Stomach (tissue), 9 donors: ENCODE data around the gene FSIP1. TPM values are rescaled to one million over a fixed set of nuclear protein-coding genes. Genes with fewer than 3 reads are reported as not detected.

Source experiments
- DNase-seq, 2 donors: peaks; one replicate each; pipeline versions ENCODE4 v3.0.0 to v3.0.0-alpha.2; 2013 to 2019
- H3K27ac ChIP-seq, 5 donors: fragments of 200-600 bp in 4 of 5; sonication (generic) in 4 of 5; one replicate each; pipeline ENCODE4 v1.5.1; 2013 to 2019; ENCODE audit warnings: mild to moderate bottlenecking in 1 of 5, moderate library complexity in 1 of 5
- H3K27me3 ChIP-seq, 3 donors: fragments of 200-600 bp; sonication (generic); one replicate each; pipeline ENCODE4 v1.5.1; 2017 to 2019; ENCODE audit warnings: mixed run types in 1 of 3
- H3K36me3 ChIP-seq, 4 donors: fragments of 200-600 bp; sonication (generic); 1 replicate in 3 of 4; 2 replicates in 1 of 4; pipeline ENCODE4 v1.5.1; 2016 to 2019
- H3K4me1 ChIP-seq, 4 donors: fragments of 200-600 bp; sonication (generic); one replicate each; pipeline ENCODE4 v1.5.1; 2016 to 2019
- H3K4me3 ChIP-seq, 4 donors: fragments of 200-600 bp; sonication (generic) in 3 of 4; one replicate each; pipeline ENCODE4 v1.5.1; 2016 to 2019; ENCODE audit warnings: mild to moderate bottlenecking in 1 of 4
- H3K9me3 ChIP-seq, 4 donors: fragments of 200-600 bp; sonication (generic); one replicate each; pipeline ENCODE4 v1.5.1; 2016 to 2019
- CTCF ChIP-seq, 7 experiments: fragments of 450-650 bp in 4 of 7; fragments of 200-600 bp in 3 of 7; sonication (generic) in 3 of 7; IDR thresholded peaks; one replicate each; pipeline ENCODE4 v1.5.1; 2016 to 2019; ENCODE audit warnings: antibody characterized with exemption in 7 of 7, control low read depth in 2 of 7, mild to moderate bottlenecking in 1 of 7
- EP300 ChIP-seq: sonication (generic); formaldehyde crosslinking; IDR thresholded peaks from one replicate; pipeline ENCODE4 v1.6.1; 2017; ENCODE audit warnings: antibody characterized with exemption
- POLR2A ChIP-seq, 4 donors: fragments of 450-650 bp; IDR thresholded peaks; one replicate each; pipeline ENCODE4 v1.6.1; 2016; ENCODE audit warnings: antibody characterized with exemption in 4 of 4, control low read depth in 2 of 4, mild to moderate bottlenecking in 1 of 4, moderate library complexity in 1 of 4
- POLR2AphosphoS5 ChIP-seq, 3 donors: sonication (generic); formaldehyde crosslinking; IDR thresholded peaks; one replicate each; pipeline ENCODE4 v1.6.1; 2016; ENCODE audit warnings: antibody characterized with exemption in 3 of 3
- WGBS, 5 donors: extraction: QIAGEN DNeasy Blood & Tissue Kit in 3 of 5; methylation state at CpG; one replicate each; pipeline versions ENCODE4 v1.1.5 to v1.1.7; 2013 to 2018; 5-methylcytosine and 5-hydroxymethylcytosine counted together
- intact Hi-C: fragments of 100-400 bp; cut with DNase I; formaldehyde crosslinking; loops from one replicate; pipeline ENCODE4 v1.15.1; 2023; ENCODE audit warnings: low total_unique reads
- polyA plus RNA-seq, 3 donors: library from polyadenylated mRNA; stranded (reverse); fragments of 200-250 nt; gene quantifications; one replicate each; pipeline ENCODE4 v1.2.3, GENCODE V29; 2013
- total RNA-seq, 5 donors: library from RNA; depleted of rRNA; stranded (reverse); fragments of >200 nt; gene quantifications; one replicate each; pipeline versions ENCODE4 v1.1.0 to v1.2.3, GENCODE V29; 2014 to 2016
- donor health status: healthy with polysubstance abuse.
- donor health status: Bipolar disorder and iron deficiency.
- donor health status: healthy.

The FSIP1 gene
- total and polyA plus RNA-seq, 8 donors, result 0.08 to 141 (median 0.66) TPM

- no peak for TF ChIP-seq POLR2AphosphoS5 (IDR thresholded peaks at IDR 0.05)
- TF ChIP-seq POLR2A (IDR thresholded peaks at IDR 0.05), result no peak
- TF ChIP-seq CTCF (IDR thresholded peaks at IDR 0.05), result no peak
- TF ChIP-seq EP300, result no peak
- intact Hi-C loops, result no loop called here
- Histone ChIP-seq H3K27ac (no peak overlapping the region), H3K27me3 (no peaks in the 10 kb centered on the region), H3K9me3 (no peaks in the 10 kb centered on the region), H3K4me3 (no peak overlapping the region), H3K4me1 (no peaks in the 10 kb centered on the region), H3K36me3 (no peaks in the 10 kb centered on the region)
- no peak for DNase-seq
- 89 to 98% (median 91%) methylated on average over 5 of the region's 5 CpGs for WGBS, 5 donors
Observed at GRCh38 chr15:39602143-39602542, 180.5 kb downstream of the FSIP1 start.

- no peaks in the 10 kb centered on the region for H3K4me1 ChIP-seq
- WGBS, 5 donors, result 77 to 95% (median 91%) methylated on average over 2 of the region's 2 CpGs
- peaks cover 8 to 18% (median 16%) of the 10 kb centered on the region in 4 donors for H3K36me3 ChIP-seq
- intact Hi-C loops, result no loop called here
- no peak overlapping the region for H3K4me3 ChIP-seq
- H3K27me3 ChIP-seq, result no peaks in the 10 kb centered on the region
- H3K27ac ChIP-seq, result no peak overlapping the region
- DNase-seq, result no peak
- no peaks in the 10 kb centered on the region for H3K9me3 ChIP-seq
- no peak for TF ChIP-seq EP300
- no peak for TF ChIP-seq CTCF (IDR thresholded peaks at IDR 0.05)
- TF ChIP-seq POLR2A (IDR thresholded peaks at IDR 0.05), result no peak
- TF ChIP-seq POLR2AphosphoS5 (IDR thresholded peaks at IDR 0.05), result no peak
Observed at GRCh38 chr15:39599871-39600270, 182.8 kb downstream of the FSIP1 start.

GRCh38 chr15:39598958-39599845 is 183.4 kb downstream of the FSIP1 start:
- no peaks in the 10 kb centered on the region for H3K27me3 ChIP-seq
- no peaks in the 10 kb centered on the region for H3K9me3 ChIP-seq
- H3K4me1 ChIP-seq, result peaks cover 0 to under 1% (median 0%) of the 10 kb centered on the region in 4 donors
- no peak overlapping the region for H3K4me3 ChIP-seq
- WGBS, 5 donors, result 76 to 89% (median 84%) methylated on average over 12 of the region's 12 CpGs
- H3K27ac ChIP-seq, result no peak overlapping the region
- peaks cover 13 to 25% (median 23%) of the 10 kb centered on the region in 4 donors for H3K36me3 ChIP-seq
- no peak for DNase-seq
- intact Hi-C loops, result no loop called here
- no peak for TF ChIP-seq POLR2A (IDR thresholded peaks at IDR 0.05)
- peak in 1 of 3 donors; percentile 29 for TF ChIP-seq POLR2AphosphoS5 (IDR thresholded peaks at IDR 0.05)

- Histone ChIP-seq H3K36me3 (peaks cover 20 to 33% (median 32%) of the 10 kb centered on the region in 4 donors), H3K27me3 (no peaks in the 10 kb centered on the region), H3K4me3 (no peak overlapping the region), H3K9me3 (no peaks in the 10 kb centered on the region), H3K4me1 (peaks cover 0 to 9% (median 0%) of the 10 kb centered on the region in 4 donors), H3K27ac (no peak overlapping the region)
- intact Hi-C loops, result no loop called here
- TF ChIP-seq CTCF (IDR thresholded peaks at IDR 0.05), result no peak
- TF ChIP-seq EP300, result no peak
- TF ChIP-seq POLR2A (IDR thresholded peaks at IDR 0.05), result no peak
- TF ChIP-seq POLR2AphosphoS5 (IDR thresholded peaks at IDR 0.05), result no peak
- WGBS, 5 donors, result 35 to 46% (median 39%) methylated on average over 3 of the region's 3 CpGs
- DNase-seq, result no peak
Observed at GRCh38 chr15:39598186-39598850, 184.3 kb downstream of the FSIP1 start.
